GM10266 (cell line): ENCODE data around the gene LRP8.

ENCODE experiments used
- DNase-seq: peaks from one replicate; pipeline ENCODE4 v3.0.0; 2012; ENCODE audit errors: extremely low spot score
- CTCF ChIP-seq: IDR thresholded peaks from 2 replicates; pipeline ENCODE4 v1.5.1; 2012; ENCODE audit warnings: mild to moderate bottlenecking, low read depth; ENCODE audit not compliant: control insufficient read depth, insufficient read depth; ENCODE audit errors: missing control alignments

The LRP8 gene

GRCh38 chr1:53332186-53332564 is 4.3 kb upstream of the LRP8 start:
- no peak for TF ChIP-seq CTCF
- no peak for DNase-seq

DNA sequence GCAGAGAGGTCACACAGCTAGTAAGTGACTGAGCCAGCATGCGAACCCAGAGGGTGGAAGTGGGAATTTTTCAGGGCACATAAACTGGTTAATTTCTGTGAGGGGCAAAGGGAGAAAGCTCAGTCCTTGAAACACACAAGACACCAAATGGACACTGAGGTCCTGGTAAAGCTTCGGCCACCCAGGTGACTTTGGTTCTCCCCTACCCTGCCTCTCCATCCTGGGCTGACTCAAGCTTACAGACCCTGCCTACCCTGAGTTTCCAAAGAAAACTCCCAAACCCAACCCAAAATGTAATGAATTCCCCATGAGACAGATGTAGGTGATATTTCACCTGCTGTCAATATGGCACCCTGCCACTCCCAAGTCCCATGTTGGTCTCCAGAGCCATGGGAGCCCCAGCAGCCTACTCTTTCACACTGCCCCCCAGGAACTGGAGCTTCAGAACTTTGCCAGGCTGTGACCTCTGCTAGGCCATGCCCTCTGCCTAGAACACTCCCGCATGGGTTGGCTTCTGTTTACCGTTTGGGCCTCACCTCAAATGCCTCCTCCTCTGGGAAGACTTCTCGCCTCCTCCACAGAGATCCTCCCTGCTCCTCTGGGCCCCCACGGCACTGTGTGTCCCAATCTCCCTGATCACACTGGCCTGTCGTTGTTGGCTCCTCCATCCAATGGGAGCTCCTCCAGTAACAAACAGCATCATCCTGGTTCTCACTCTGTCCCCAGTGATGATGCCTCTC is 3.7 kb upstream of the LRP8 start:
- TF ChIP-seq CTCF: no peak
- no peak for DNase-seq

- TF ChIP-seq CTCF: no peak
- no peak for DNase-seq
These were observed 2.9 kb upstream of the LRP8 start for GRCh38 chr1:53330819-53331218.

- no peak for DNase-seq
- TF ChIP-seq CTCF: no peak
These were observed 950 bp upstream of the LRP8 start for GRCh38 chr1:53328541-53329499.

DNA sequence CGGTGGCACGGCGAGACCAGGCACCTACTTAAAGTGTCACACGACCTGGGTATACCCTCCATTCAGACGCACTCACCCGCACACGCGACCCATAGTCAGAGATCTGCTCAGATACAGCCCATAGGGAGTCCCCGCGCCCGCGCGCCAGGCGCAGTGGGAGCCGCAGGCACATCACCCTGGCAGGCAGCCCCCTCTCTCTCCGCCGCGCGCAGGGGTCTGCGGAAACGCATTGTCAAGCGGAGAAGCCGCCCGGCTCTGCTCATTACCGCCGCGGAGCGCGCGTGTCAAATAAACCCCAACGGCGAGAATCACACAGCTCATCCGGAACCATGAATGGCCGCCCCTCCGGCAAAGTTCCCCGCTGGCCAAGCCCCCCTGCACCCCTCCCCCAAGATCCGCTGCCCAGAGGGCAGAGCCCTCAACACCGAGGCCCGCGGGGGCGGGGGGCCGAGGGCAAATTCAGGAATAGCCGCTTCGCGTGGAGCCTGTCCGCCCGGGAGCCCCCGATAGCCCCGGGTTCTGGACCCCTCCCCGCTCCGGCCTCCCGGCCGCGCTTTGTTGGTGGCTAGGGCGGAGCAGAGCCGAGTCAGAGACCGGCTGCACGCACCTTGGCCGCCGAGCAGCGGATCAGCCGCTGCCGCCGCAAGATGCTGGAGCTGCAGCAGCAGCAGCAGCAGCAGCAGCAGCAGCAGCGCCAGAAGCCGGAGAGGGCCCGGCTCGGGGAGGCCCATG is 522 bp downstream of the LRP8 start:
- TF ChIP-seq CTCF: no peak
- DNase-seq: peak; percentile 65

DNA sequence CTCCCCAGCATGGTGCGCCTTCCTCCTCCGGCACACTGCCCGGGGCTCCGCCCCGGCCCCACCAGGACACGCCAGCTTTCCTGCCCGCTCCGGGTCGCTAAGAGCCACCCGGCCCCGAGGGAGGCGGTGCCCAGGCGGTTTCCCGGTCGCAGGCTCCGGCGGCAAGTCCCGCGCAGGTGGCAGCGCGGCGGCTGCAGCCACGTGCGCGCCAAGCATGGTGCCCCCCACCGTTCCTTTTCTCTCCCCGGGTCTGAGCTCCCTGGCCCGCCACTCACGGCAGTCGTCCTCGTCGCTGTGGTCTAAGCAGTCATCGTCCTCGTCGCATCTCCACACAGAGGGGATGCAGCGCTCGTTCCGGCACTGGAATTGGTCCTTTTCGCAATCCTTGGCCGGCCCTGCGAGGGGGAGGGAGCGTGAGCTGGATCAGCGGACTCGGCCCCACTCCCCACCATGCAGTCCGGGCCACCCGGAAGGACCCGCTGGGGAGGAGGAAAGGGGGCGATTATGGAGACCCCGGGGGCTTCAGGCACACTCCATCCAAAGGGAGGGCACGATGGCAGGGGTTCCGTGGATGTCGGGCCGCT is 1.2 kb downstream of the LRP8 start:
- no peak for TF ChIP-seq CTCF
- peak; percentile 48 for DNase-seq
